Gastroesophageal sphincter (tissue), 3 donors: ENCODE data around the gene AFDN.

ENCODE experiments used
- POLR2A ChIP-seq, 2 donors: fragments of 450-650 bp; IDR thresholded peaks; one replicate each; pipeline ENCODE4 v1.6.1; 2017; ENCODE audit warnings: antibody characterized with exemption in 2 of 2, mild to moderate bottlenecking in 2 of 2, moderate library complexity in 1 of 2
- TF ChIP-seq, protein P1 (sequence below), 4 experiments: fragments of 200-600 bp in 2 of 4; fragments of 450-650 bp in 2 of 4; sonication (generic) in 1 of 4; IDR thresholded peaks; one replicate each; pipeline ENCODE4 v1.5.1; 2017 to 2019; ENCODE audit warnings: antibody characterized with exemption in 4 of 4, mild to moderate bottlenecking in 2 of 4, moderate library complexity in 2 of 4

DNA sequence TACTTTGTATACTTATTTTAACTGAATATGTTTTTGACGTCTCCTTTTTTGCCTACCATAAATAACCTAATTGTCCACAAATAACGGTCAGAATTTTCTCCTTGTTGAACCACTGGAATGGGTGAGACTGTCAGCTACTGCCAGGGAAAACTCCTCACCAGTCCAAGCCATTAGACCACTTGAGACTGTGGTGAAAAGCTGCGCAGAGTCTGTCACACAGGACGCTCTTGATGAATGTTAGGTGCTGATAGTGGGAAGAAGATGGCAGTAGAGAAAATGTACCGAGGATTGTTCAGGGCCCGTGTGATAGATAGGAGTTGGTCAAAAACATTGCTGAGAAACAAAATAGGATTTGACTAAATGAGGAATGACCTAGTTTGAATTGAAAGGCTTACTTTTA lies 95.1 kb downstream of the AFDN start:
- TF ChIP-seq, protein P1, sequence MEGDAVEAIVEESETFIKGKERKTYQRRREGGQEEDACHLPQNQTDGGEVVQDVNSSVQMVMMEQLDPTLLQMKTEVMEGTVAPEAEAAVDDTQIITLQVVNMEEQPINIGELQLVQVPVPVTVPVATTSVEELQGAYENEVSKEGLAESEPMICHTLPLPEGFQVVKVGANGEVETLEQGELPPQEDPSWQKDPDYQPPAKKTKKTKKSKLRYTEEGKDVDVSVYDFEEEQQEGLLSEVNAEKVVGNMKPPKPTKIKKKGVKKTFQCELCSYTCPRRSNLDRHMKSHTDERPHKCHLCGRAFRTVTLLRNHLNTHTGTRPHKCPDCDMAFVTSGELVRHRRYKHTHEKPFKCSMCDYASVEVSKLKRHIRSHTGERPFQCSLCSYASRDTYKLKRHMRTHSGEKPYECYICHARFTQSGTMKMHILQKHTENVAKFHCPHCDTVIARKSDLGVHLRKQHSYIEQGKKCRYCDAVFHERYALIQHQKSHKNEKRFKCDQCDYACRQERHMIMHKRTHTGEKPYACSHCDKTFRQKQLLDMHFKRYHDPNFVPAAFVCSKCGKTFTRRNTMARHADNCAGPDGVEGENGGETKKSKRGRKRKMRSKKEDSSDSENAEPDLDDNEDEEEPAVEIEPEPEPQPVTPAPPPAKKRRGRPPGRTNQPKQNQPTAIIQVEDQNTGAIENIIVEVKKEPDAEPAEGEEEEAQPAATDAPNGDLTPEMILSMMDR (IDR thresholded peaks at IDR 0.05), result no peak
- TF ChIP-seq POLR2A (IDR thresholded peaks at IDR 0.05), result no peak
